Osteocyte (in vitro differentiated cells): ENCODE data around the gene PSEN1. TPM values are rescaled to one million over a fixed set of nuclear protein-coding genes. Genes with fewer than 3 reads are reported as not detected.
"Not testable (repeated sequence)": the region's sequence is repeated elsewhere in the genome, so short reads cannot be mapped to it uniquely, and the experiment has no call there.

Source experiments
- DNase-seq: peaks from one replicate; pipeline ENCODE4 v3.0.0; 2021; ENCODE audit warnings: mixed read lengths; ENCODE audit not compliant: unreplicated experiment; ENCODE audit errors: extremely low spot score
- H3K27ac Mint-ChIP-seq: one replicate; pipeline ENCODE4 v1.8.0; 2021; ENCODE audit warnings: mild to moderate bottlenecking, mixed read lengths; ENCODE audit not compliant: unreplicated experiment
- H3K27me3 Mint-ChIP-seq: one replicate; pipeline ENCODE4 v1.8.0; 2021; ENCODE audit warnings: mixed read lengths; ENCODE audit not compliant: unreplicated experiment
- H3K36me3 Mint-ChIP-seq: one replicate; pipeline ENCODE4 v1.8.0; 2021; ENCODE audit warnings: mixed read lengths; ENCODE audit not compliant: unreplicated experiment
- H3K4me1 Mint-ChIP-seq: one replicate; pipeline ENCODE4 v1.8.0; 2021; ENCODE audit warnings: mixed read lengths; ENCODE audit not compliant: unreplicated experiment
- H3K4me3 Mint-ChIP-seq: one replicate; pipeline ENCODE4 v1.8.0; 2021; ENCODE audit warnings: mild to moderate bottlenecking, moderate library complexity, mixed read lengths; ENCODE audit not compliant: unreplicated experiment
- H3K9me3 Mint-ChIP-seq: one replicate; pipeline ENCODE4 v1.8.0; 2021; ENCODE audit warnings: mixed read lengths; ENCODE audit not compliant: unreplicated experiment
- CTCF ChIP-seq: fragments of 200-600 bp; sonication (generic); IDR thresholded peaks from 2 replicates; pipeline ENCODE4 v1.5.0; 2021; ENCODE audit warnings: antibody characterized with exemption, mild to moderate bottlenecking, moderate library complexity
- total RNA-seq: library from RNA; stranded (reverse); gene quantifications from 2 replicates; pipeline ENCODE4 v1.2.1, GENCODE V29; 2021

PSEN1 gene
- total RNA-seq, 1 donor from 2014 or later: 64.4 TPM

DNA sequence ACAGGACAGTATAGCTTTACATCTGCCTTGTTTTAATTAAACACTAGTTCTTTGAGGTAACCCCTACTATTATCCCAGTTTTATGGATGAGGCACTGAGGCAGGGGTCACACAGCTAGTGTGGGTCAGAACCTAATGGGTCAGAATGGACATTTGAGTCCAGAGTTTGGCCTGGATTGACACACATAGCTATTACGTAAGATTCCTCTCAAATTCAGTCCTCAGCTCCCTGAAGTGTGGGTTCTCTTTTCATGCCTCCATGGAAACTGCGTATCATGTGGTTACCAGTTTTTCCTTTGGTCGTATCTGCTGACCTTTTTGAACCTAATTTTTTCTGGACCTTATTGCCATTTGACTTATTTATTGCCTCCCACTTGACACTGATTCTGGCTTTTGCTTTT is 40.4 kb downstream of the PSEN1 start:
- TF ChIP-seq CTCF: no peak
- Mint-ChIP-seq H3K4me1 (peaks cover 8% of the 10 kb centered on the region), H3K4me3 (no peak overlapping the region), H3K36me3 (peaks cover 39% of the 10 kb centered on the region), H3K9me3 (no peaks in the 10 kb centered on the region), H3K27ac (peak overlapping the region; percentile 15), H3K27me3 (no peaks in the 10 kb centered on the region)
- no peak for DNase-seq

DNA sequence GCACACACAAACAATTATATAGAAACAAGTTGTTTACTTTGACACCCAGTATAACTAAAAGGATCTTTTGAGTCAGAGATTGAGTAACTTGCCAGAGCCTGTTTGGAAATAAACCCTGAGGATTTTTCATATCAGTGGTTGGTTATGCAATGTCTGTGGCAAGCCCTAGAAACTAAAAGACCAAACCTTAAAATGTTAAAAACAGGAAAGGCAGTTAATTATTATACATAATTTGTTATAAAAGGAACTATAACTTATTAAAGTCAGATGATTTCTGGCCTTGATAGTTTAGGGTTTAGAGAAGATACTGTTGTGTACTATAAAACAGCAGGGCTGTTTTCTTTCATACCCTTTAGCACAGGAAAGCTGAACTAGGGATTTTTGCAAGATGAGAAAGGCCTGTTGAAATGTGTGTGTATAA is 44.1 kb downstream of the PSEN1 start:
- H3K4me1 Mint-ChIP-seq: peaks cover 12% of the 10 kb centered on the region
- H3K4me3 Mint-ChIP-seq: no peak overlapping the region
- H3K27ac Mint-ChIP-seq: peak overlapping the region; percentile 53
- peaks cover 27% of the 10 kb centered on the region for H3K36me3 Mint-ChIP-seq
- H3K27me3 Mint-ChIP-seq: no peaks in the 10 kb centered on the region
- no peak for TF ChIP-seq CTCF
- DNase-seq: no peak
- H3K9me3 Mint-ChIP-seq: no peaks in the 10 kb centered on the region

- H3K27ac Mint-ChIP-seq, H3K4me3 Mint-ChIP-seq, DNase-seq, H3K27me3 Mint-ChIP-seq, H3K9me3 Mint-ChIP-seq: not testable (repeated sequence)
- peaks cover 21% of the 10 kb centered on the region for H3K36me3 Mint-ChIP-seq
- peaks cover 12% of the 10 kb centered on the region for H3K4me1 Mint-ChIP-seq
These were observed 44.7 kb downstream of the PSEN1 start for GRCh38 chr14:73180969-73181368.

- Mint-ChIP-seq H3K4me1 (peaks cover 6% of the 10 kb centered on the region), H3K27ac (no peak overlapping the region), H3K27me3 (no peaks in the 10 kb centered on the region), H3K9me3 (no peaks in the 10 kb centered on the region), H3K36me3 (peaks cover 27% of the 10 kb centered on the region), H3K4me3 (no peak overlapping the region)
- no peak for DNase-seq
- no peak for TF ChIP-seq CTCF
These were observed 52.2 kb downstream of the PSEN1 start for GRCh38 chr14:73188501-73188911.

- DNase-seq: no peak
- TF ChIP-seq CTCF: no peak
- Mint-ChIP-seq H3K27me3 (no peaks in the 10 kb centered on the region), H3K9me3 (no peaks in the 10 kb centered on the region), H3K4me1 (peaks cover 6% of the 10 kb centered on the region), H3K27ac (no peak overlapping the region), H3K4me3 (no peak overlapping the region), H3K36me3 (peaks cover 36% of the 10 kb centered on the region)
These were observed 53.3 kb downstream of the PSEN1 start for GRCh38 chr14:73189651-73190050.

GRCh38 chr14:73191441-73191840 is 55.1 kb downstream of the PSEN1 start:
- no peak for TF ChIP-seq CTCF
- peaks cover 6% of the 10 kb centered on the region for H3K4me1 Mint-ChIP-seq
- DNase-seq: no peak
- no peak overlapping the region for H3K4me3 Mint-ChIP-seq
- H3K9me3 Mint-ChIP-seq: no peaks in the 10 kb centered on the region
- no peak overlapping the region for H3K27ac Mint-ChIP-seq
- peaks cover 47% of the 10 kb centered on the region for H3K36me3 Mint-ChIP-seq
- no peaks in the 10 kb centered on the region for H3K27me3 Mint-ChIP-seq

DNA sequence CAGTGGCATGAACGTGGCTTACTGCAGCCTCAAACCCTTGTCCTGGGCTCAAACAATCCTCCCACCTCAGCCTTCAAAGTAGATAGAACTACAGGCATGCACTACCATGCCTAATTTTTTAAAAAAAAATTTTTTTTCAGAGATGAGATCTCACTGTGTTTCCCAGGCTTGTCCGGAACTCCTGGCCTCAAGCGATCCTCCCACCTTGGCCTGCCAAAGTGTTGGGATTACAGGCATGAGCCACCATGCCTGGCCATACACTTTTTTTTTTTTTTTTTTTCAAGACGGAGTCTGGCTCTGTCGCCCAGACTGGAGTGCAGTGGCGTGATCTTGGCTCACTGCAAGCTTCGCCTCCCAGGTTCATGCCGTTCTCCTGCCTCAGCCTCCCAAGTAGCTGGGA is 58.0 kb downstream of the PSEN1 start:
- H3K27ac Mint-ChIP-seq, H3K27me3 Mint-ChIP-seq, H3K9me3 Mint-ChIP-seq, H3K4me1 Mint-ChIP-seq, DNase-seq, H3K4me3 Mint-ChIP-seq: not testable (repeated sequence)
- H3K36me3 Mint-ChIP-seq: peaks cover 49% of the 10 kb centered on the region
